Stimulated activated CD4-positive, alpha-beta T cell treated with anti-CD3 and anti-CD28 coated beads, Interleukin-15, amount 100 ng/mL, for 1 hour (primary cell): ENCODE measurements around the gene CELF4.

ENCODE experiments used
- DNase-seq, 2 donors: peaks; one replicate each; pipeline ENCODE4 v3.0.0-alpha.2; 2020; ENCODE audit warnings: low read depth in 1 of 2, low spot score in 1 of 2

The CELF4 gene

GRCh38 chr18:37266290-37266689 is 299.3 kb downstream of the CELF4 start:
- no peak for DNase-seq

GRCh38 chr18:37265382-37265781 is 300.2 kb downstream of the CELF4 start:
- no peak for DNase-seq

- DNase-seq, result no peak
These were observed 300.6 kb downstream of the CELF4 start for GRCh38 chr18:37264956-37265355.

- no peak for DNase-seq
These were observed 303.6 kb downstream of the CELF4 start for GRCh38 chr18:37261988-37262387.

- no peak for DNase-seq
These were observed 304.3 kb downstream of the CELF4 start for GRCh38 chr18:37261246-37261840.

GRCh38 chr18:37260367-37261093 is 305.1 kb downstream of the CELF4 start:
- no peak for DNase-seq

- DNase-seq, result no peak
These were observed 305.9 kb downstream of the CELF4 start for GRCh38 chr18:37259711-37260110.

- no peak for DNase-seq
These were observed 306.8 kb downstream of the CELF4 start for GRCh38 chr18:37258819-37259218.

GRCh38 chr18:37258131-37258530 is 307.5 kb downstream of the CELF4 start:
- DNase-seq, result no peak

GRCh38 chr18:37254973-37255372 is 310.6 kb downstream of the CELF4 start:
- no peak for DNase-seq

- no peak for DNase-seq
These were observed 311.3 kb downstream of the CELF4 start for GRCh38 chr18:37254236-37254754.

GRCh38 chr18:37253394-37254235 is 312.0 kb downstream of the CELF4 start:
- no peak for DNase-seq

GRCh38 chr18:37252854-37253393 is 312.7 kb downstream of the CELF4 start:
- no peak for DNase-seq

GRCh38 chr18:37252342-37252741 is 313.3 kb downstream of the CELF4 start:
- DNase-seq, result no peak

GRCh38 chr18:37251679-37252078 is 313.9 kb downstream of the CELF4 start:
- DNase-seq, result no peak

- DNase-seq, result no peak
These were observed 315.5 kb downstream of the CELF4 start for GRCh38 chr18:37249895-37250618.

GRCh38 chr18:37249171-37249886 is 316.3 kb downstream of the CELF4 start:
- no peak for DNase-seq

GRCh38 chr18:37248281-37248680 is 317.3 kb downstream of the CELF4 start:
- no peak for DNase-seq

- DNase-seq, result no peak
These were observed 318.0 kb downstream of the CELF4 start for GRCh38 chr18:37247497-37248161.
